Cerebellar cortex (tissue), 1 donor: ENCODE data around the gene OLIG2.
A peak's percentile ranks its signal among the peaks of the same experiment; 100 is the strongest.

Source experiments
- DNase-seq: peaks from one replicate; pipeline ENCODE4 v3.0.0-alpha.2; 2015; ENCODE audit warnings: low spot score

Gene OLIG2

DNA sequence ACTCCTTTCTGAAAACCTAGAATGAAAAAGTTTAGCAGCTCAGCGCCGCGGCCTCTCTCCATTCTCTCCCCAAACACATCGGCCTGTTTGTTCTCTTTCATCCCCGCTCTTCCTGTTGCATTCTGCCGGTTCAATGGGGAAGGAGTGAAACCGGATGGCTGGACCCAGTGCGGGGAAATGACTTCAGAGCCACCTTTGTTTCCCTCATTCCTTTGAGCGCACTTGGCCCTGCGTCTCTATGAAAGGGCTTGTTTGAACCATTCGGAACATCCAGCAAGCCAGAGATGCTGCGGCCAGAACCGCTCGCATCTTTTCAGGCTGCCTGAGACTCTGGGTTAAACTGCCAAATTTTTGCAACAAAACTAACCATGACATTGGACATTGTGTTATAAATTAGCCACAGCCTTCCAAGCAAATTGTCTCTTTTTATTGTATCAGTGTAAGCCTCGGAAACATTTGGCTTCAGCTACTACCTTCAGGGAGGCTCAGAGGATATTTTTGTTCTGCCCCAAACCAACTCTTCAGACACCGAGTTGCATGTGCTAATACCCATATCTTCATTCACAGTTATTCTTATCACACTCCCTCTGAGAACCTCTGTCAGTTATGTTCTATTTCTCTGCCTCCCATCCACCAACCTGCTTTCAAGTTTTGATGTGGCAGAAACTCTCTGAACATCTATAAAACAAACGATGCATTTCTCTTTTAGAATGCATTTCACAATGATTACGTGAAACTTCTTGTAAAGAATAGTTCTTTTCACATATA lies 39.1 kb downstream of the OLIG2 start:
- DNase-seq, result no peak

DNA sequence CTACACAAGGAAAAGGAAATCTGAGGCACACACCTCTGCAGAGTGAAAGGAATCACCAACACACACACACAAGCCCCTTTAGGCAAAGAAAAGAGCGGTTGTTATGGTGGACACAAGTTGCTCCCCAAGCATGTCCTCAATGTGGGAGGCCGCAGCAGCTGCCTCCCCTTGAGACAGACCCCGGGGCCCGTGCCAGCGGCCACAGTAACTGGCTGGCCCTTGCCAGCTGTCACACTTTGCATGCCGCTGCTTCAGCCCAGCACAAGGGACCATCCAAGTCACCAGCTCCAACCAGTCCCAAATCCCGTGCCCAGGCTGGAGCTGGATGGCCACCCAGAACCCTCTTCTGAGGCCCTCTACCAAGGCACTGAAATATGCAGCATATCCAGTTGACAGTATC lies 41.3 kb downstream of the OLIG2 start:
- no peak for DNase-seq

DNA sequence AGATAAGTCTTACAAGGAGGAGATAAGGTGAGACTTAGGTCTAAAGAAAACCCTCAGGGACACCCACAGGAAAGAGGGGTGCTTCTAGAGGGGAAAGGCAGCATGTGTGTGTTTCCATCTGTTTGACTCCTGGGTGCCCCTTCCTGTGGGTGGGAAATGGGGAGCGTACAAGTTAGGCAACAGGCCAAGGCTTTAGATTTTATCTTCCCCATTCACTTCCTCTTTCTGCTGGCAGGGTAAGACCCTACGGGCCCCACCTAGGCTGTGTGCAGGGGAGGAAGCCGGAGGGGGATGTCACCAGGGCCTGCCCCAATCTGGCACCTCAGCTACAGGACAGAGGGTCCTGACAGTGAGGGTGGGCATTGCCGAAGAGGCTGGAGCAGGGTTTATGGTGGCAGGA lies 41.7 kb downstream of the OLIG2 start:
- no peak for DNase-seq

DNA sequence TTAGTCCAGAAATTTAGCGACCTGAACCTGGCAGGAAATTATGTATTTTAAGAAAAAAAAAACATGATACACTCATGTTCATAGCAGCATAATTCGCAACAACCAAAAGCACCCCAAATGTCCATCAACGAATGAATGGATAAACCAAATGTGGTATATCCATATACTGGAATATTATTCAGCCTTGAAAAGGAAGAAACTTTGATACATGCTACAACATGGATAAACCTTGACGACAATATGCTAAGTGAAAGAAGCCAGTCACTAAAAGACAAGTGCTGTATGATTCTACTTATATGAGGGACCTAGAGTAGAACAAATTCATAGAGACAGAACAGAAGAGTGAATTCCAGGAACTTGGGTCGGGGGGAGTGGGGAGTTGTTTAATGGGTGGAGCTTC lies 43.5 kb downstream of the OLIG2 start:
- no peak for DNase-seq

DNA sequence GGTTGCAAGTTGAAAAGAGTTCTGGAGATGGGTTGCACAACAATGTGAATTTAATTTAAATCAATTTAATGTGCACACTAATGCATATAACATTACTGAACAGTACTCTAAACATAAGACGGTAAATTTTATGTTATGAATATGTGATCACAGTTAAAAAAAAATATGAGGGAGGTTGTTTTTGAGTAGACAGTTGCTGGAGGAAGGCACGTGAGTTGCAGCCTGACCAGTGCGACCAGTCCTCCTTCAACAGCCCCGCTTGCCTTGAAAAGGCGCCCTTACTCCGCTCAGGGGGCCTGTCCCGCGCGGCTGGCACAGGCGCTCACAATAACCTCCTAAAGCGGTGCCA lies 43.9 kb downstream of the OLIG2 start:
- DNase-seq, result no peak

DNA sequence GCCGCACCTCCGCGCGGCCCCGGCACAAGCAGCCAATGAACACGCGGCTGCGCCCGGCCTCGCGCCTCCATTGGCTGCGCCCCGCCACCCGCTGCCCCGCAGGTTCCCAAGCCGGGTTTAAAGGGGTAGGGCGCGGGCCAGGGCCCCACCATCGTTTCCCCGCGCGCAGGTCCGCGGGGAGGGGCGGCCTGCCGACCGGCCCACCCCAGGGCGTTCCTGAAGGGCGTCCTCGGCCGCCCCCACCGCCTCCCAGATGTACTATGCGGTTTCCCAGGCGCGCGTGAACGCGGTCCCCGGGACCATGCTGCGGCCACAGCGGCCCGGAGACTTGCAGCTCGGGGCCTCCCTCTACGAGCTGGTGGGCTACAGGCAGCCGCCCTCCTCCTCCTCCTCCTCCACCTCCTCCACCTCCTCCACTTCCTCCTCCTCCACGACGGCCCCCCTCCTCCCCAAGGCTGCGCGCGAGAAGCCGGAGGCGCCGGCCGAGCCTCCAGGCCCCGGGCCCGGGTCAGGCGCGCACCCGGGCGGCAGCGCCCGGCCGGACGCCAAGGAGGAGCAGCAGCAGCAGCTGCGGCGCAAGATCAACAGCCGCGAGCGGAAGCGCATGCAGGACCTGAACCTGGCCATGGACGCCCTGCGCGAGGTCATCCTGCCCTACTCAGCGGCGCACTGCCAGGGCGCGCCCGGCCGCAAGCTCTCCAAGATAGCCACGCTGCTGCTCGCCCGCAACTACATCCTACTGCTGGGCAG lies 44.4 kb downstream of the OLIG2 start, which contains the start of gene OLIG1:
OLIG1 (plus strand) TSS at position 148 of the 750 bp plus-strand sequence; CDS start at position 254, 106 bp downstream.
- peak; percentile 36 for DNase-seq

DNA sequence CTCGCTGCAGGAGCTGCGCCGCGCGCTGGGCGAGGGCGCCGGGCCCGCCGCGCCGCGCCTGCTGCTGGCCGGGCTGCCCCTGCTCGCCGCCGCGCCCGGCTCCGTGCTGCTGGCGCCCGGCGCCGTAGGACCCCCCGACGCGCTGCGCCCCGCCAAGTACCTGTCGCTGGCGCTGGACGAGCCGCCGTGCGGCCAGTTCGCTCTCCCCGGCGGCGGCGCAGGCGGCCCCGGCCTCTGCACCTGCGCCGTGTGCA lies 44.9 kb downstream of the OLIG2 start:
- no peak for DNase-seq

DNA sequence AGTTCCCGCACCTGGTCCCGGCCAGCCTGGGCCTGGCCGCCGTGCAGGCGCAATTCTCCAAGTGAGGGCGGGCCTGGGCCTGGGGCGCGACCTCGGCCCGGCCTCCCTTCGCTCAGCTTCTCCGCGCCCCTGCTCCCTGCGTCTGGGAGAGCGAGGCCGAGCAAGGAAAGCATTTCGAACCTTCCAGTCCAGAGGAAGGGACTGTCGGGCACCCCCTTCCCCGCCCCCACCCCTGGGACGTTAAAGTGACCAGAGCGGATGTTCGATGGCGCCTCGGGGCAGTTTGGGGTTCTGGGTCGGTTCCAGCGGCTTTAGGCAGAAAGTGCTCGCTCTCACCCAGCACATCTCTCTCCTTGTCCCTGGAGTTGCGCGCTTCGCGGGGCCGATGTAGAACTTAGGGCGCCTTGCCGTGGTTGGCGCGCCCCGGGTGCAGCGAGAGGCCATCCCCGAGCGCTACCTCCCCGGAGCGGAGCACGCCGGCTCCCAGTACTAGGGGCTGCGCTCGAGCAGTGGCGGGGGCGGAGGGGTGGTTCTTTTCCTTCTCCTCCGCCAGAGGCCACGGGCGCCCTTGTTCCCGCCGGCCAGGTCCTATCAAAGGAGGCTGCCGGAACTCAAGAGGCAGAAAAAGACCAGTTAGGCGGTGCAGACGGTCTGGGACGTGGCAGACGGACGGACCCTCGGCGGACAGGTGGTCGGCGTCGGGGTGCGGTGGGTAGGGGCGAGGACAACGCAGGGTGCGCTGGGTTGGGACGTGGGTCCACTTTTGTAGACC lies 45.4 kb downstream of the OLIG2 start:
- DNase-seq, result no peak

DNA sequence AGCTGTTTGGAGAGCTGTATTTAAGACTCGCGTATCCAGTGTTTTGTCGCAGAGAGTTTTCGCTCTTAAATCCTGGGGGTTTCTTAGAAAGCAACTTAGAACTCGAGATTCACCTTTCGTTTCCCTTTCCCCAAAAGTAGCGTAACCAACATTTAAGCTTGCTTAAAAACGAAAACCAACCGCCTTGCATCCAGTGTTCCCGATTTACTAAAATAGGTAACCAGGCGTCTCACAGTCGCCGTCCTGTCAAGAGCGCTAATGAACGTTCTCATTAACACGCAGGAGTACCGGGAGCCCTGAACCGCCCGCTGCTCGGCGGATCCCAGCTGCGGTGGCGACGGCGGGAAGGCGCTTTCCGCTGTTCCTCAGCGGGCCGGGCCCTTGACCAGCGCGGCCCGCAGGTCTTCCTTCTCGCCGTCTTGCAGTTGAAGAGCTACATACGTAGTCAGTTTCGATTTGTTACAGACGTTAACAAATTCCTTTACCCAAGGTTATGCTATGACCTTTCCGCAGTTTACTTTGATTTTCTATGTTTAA lies 46.1 kb downstream of the OLIG2 start:
- no peak for DNase-seq

DNA sequence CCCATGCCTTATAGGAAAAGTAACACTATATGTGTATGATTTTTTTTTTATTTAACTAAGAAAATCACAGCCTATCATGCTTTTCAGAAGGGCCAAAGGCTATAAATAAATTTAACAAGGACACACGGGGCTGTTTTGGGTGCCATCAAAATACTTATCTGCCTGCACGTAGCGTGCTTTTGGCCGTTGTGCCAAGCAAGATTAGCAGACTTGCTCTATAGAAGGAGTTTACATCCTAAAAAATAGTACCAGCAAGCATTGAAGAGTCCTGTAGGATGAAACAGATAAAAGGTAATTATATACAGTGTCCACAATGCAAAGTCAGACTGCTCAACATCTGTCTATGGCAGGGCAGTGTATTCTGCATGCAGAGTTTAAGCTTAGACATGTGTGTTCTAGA lies 47.9 kb downstream of the OLIG2 start:
- DNase-seq, result no peak

DNA sequence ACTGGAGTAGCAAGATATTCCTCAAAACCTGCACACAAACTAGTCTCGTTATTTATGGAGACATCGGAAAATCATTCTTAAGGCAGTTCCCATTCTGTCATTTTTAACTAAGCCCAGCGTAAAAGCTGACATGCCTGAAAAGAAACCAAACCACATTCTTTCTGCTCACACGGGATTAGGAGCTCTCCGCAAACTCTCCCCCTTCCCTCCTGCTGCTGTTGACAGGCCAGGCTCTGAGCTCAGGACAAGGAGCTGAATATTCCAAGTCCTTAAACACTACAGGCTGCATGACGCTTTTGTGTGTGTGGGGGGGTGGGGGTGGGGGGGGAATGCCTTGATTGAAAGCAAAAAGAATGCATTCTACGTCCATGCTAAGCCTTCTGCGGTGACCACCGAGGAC lies 49.4 kb downstream of the OLIG2 start:
- no peak for DNase-seq

DNA sequence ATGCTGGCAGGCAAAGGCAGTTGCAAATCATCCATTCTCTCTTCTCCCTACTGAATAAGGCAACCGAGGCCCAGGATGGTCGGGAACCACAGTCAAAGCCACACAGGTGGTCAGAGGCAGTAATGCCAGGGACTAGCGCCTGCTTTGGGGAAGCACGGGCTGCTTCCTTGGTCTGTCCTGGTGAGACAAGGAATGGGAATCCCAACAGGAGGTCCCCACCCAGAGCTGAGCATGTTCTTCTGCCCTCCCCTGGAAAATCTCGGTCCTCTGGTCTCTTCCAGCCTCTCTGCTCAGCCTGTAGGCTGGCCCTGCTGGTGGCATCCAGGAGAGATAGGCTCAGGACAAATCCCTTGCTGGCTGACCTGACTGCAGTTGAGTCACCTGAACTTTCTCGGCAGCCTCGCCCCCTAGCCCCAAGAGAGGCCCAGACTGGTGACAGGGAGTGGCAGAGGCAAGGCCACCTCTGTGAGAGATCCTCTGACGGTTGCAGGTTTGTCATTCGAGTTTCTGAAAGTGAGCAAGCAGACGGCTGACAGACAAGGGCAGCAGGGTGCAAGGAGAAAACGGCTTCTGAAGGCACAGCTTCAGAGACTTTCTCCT lies 50.0 kb downstream of the OLIG2 start:
- no peak for DNase-seq

DNA sequence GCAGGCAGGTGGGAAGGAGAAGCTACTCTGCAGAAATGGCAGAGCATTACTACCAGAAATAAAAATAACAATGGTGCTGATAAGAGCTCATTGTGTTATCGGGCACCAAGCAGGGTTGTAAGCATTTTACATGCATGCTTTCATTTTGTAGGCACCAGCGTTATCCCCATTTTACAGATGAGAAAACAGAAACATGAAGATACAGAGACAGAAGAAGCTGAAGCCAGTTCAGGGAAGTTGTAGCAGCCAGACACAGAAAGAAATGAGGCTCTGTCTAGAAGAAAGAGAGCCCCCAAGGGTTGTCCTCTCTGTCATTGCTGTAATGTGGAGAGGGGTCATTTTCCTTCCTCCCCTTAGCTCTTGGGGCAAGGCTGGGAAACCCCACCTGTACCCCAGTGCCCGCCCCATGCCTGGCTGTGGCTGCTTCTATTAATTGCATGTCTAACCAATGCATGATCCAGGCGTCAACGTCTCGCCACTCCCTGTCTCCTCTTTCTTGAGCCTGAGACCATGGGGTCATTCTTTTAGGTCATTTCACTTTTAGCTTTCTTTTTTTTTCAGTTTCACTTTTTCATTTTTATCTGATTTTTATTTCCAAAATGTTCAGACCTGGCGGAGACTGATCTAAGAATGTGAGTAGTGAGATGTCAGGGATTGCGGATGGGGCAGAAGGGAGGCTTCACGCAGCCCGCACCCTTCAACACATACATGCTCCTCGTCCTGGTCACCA lies 51.0 kb downstream of the OLIG2 start:
- DNase-seq, result no peak
